NOMO-1 treated with dmso at 0.1 percent for 144 hours (cell line): Measurements from ENCODE around the gene ASPSCR1.
"Not testable (repeated sequence)": the region's sequence is repeated elsewhere in the genome, so short reads cannot be mapped to it uniquely, and the experiment has no call there.

Source experiments
- DNase-seq: peaks from one replicate; lab custom pipeline; 2025; ENCODE audit not compliant: unreplicated experiment; lab: John Stamatoyannopoulos, UW

Gene ASPSCR1

DNA sequence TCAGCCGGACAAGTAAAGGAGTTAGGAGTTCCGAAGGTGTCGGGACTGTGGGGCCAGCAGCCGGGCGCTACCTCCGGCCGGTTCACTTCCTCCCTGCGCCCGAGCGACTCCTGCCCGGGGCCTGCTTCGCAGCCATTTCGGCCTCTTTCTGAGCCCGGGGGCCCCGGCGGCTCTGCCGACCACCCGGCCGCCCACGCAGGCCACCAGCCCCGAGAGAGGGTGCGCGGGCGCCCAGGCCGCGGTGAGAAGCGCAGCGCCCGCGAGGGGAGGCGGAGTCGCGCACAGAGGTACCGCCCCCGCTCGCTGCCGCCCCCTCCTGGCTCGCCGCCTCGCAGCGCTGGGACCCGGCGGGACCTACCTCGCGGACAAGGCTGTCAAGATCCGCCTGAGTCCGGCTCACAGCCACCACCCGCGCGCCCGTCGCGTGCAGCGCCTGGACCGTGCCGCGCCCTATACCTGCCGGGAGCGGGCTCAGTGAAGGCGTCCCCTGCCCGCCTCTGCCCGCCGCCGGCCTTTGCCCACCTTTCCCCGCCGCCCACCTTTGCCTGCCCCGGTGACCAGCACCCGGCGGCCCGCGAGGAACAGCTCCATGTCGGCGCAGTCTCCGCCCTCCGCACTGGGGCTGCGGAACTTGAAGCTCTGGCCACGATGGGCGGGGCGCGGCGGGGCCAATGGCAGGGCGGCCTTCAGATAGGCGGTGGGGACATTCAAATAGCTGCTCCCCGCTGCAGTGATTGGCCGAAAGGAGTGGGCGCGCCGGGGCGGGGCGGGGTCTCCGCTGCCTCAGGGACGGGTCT is 59.9 kb downstream of the ASPSCR1 start, which contains the start of gene DCXR:
Gene DCXR, minus strand, starts transcription at position 606 of the 797 bp plus-strand sequence. Its CDS starts 15 bp downstream, at position 591.
- peak; percentile 93 for DNase-seq

- DNase-seq = no peak
Observed at GRCh38 chr17:82037889-82038195, 60.4 kb downstream of the ASPSCR1 start.

DNA sequence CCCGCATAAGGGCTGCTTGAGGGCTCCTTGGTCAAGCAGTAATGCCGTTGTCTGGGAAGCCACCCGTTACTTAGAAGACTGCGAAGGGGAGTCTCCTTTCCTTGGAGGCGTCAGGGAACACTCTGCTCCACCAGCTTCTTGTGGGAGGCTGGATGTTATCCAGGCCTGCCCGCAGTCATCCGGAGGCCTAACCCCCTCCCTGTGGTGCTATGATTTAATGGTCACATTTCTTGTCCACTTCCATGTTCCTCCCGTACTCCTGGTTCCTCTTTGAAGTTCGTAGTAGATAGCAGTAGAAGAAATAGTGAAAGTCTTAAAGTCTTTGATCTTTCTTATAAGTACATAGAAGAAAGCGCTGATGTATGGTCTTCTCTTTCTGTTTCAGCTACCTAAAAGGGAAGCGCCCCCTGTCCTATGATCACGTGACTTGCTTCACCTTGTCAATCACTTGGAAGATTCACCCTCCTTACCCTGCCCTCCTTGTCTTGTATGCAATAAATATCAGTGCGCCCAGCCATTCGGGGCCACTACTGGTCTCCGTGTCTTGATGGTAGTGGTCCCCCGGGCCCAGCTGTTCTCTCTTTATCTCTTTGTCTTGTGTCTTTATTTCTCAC is 61.5 kb downstream of the ASPSCR1 start:
- DNase-seq = not testable (repeated sequence)

DNA sequence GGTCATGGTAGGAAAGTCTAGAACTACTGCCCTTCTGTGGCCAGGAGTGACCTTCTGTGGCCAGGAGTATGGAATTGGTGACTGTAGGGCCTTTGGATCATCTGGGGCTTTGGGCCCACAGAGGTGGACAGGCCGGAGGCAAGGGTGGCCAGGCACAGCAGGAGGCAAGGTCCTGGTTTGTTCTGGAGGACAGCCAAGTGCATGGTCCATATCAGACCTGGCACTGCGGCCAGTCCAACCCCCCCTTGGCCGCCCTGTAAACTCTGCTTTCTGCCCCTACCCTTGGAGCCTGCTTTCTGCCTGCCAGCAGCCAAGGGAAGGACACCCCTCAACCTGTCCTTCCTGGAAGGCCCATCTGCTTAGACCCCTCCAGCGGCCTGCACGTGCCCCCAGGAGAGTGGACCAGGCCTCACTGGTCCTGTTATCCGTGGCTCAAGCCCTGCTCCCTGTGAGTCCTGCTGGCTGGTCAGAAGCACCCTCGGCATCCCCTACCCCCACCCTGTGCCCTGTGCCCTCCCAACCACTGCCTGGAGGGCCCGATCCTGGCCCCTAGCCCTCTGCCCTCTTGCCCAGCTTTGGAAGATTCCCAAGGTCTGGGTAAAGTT is 62.4 kb downstream of the ASPSCR1 start:
- DNase-seq = no peak

DNA sequence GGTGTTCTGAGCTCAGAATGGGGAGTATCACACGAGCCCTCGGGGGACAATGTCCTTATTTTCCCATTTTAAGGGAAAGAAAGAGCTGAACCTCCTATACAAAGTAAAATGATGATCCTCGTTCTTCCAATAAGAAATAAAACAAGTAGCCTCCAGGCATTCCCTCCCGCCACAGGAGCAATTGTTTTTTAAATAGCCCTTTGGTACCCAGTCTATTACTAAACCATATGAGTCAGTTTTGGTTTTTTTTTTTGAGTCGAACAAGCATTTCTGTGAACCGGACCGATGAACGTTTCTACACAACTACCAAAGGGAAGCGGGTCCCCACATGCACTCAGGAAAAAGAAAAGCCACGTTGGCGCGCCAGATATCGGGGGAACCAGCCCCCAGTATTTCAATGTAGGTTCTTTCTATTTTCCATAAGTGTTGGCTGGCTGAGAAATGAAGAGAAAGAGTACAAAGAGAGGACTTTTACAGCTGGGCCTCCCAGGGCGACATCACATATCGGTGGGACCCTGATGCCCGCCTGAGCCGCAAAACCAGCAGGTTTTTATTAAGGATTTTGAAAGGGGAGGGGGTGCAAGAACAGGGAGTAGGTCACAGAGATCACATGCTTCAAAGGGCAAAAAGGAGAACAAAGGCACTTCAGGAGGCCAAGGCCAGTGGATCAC is 63.9 kb downstream of the ASPSCR1 start:
- no peak for DNase-seq

GRCh38 chr17:82042649-82043048 is 65.2 kb downstream of the ASPSCR1 start:
- no peak for DNase-seq

DNA sequence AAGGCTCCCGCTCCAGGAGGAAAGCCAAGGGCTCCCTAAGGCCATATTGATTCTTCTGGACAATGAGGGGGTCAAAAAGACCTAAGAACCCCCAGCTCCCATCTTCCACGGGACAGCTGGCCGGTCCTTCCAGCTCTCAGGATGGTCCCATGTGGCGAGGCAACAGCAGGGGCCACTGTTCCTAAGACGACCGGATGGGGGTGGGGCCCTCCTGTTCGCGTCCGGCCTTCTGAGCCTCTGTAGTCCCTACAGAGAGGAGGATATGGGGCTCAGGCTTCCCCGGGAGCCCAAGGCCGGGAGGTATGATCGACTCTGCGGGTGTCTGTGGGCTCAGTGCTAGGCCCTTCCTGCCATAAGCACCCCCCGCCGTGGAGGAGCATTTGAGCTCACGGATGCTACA is 66.1 kb downstream of the ASPSCR1 start:
- DNase-seq = no peak

DNA sequence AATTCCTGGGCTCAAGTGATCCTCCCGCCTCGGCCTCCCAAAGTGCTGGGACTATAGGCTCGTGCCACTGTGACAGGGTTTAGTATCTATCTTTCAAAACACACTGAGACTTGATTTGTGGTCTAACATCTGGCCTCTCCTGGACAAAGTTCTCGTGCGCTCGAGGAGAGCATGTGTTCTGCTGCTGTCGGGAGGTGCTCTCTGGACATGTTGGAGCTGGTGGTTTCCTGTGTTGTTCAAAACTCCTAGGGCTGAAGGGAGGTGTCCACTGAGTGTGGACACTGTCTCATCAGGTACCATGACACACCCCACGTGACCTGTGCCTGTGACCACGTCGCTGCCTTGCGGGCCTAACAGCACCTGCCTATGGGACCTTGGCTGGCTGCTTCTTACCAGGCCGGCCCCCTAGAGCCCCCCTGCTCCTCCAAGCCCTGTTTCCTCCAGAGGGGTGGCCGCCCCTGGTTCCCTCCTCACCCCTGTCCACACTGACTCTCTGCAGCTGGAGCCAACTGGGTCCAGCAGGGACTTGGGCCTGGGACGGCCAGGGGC is 68.6 kb downstream of the ASPSCR1 start:
- DNase-seq = no peak

DNA sequence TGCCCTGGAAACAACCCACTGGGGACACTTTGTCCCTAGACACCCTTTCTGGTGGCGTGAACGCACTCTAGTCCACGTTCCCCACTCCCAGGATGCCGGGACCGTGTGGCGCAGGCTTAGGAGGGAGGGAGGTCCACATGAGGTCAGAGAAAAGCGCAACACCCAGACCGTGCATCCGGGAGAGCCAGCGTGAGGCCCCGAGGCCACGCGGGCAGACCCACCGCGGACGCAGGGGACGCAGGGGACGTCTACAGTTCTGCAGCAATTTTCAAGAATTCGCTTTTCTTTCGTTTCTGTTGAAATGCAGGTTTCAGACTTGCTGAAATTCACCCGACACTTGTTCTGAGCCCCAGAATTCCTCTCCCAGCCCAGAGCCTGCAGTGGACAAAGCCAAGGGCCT is 69.5 kb downstream of the ASPSCR1 start:
- no peak for DNase-seq

GRCh38 chr17:82047379-82047778 is 70.0 kb downstream of the ASPSCR1 start:
- no peak for DNase-seq

DNA sequence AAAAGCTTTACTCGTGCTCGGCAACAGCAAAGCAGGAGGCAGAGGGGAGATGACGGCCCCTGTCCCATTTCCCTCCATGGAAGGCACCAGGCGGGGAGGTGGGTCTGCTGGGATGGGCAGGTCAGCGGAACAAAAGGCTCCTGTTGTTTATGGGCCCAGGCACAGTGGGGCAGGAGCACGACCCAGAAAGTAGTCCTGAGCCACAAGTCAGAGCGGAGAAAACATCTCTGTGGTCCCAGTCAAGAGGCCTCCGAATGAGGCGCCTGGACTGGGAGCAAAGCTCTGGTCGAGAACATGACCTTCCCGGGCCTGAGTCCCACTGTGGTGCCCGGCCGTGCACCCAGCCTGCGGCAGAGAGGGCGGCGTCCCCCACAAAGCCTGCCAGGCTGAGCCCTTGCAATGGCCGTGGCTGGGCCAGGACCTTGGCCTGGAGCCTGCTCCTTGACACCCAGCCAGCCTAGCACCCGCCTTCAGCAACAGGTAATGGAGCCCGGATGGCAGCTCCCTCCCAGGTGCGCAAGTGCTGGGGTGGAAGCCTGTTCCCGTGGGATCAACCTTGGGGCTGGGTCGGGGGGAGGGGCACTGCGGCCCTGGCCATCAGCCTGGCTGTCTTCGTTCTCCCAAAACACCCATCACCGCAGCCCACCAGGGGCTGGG is 70.6 kb downstream of the ASPSCR1 start:
- no peak for DNase-seq

DNA sequence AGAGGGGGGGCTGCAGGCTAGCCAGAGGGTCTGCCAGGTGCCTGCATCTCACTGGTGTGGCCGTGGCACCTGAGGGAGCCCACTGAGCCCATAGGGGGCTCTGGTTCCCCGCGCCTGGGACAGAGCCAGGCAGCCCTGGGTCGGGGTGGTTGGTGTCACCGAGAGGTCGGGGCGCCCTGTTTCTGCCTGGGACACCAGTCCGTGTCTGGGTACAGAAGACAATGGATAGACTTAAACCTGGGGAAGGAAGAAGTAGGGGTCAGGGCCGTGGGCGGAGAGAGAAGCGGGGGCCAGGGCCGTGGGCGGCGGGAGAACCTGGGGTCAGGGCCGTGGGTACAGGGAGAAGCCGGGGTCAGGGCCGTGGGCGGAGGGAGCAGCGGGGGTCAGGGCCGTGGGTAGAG is 71.1 kb downstream of the ASPSCR1 start:
- DNase-seq = no peak

GRCh38 chr17:82049106-82049505 is 71.7 kb downstream of the ASPSCR1 start:
- no peak for DNase-seq

DNA sequence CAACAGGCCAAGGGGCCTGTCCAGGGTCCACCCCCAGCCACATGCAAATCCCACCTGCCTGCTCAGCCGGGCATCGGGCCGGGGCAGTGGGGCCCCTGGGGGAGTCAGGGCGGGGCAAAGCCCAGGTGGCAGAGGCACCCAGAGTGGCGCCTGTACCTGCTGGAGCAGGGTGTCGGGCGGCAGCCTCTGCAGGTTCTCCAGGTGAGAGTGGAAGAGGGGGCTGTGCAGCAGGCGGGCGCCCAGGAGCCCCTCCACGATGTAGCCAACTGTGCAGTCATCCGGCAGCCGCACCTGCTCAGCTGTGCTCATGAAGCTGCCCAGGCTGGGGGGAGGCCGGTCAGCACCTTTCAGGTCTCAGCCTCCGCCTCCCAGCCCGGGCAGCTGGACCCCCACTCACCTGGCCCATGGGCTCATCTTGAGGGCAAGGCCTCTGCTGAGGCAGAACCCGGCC is 72.1 kb downstream of the ASPSCR1 start:
- no peak for DNase-seq

DNA sequence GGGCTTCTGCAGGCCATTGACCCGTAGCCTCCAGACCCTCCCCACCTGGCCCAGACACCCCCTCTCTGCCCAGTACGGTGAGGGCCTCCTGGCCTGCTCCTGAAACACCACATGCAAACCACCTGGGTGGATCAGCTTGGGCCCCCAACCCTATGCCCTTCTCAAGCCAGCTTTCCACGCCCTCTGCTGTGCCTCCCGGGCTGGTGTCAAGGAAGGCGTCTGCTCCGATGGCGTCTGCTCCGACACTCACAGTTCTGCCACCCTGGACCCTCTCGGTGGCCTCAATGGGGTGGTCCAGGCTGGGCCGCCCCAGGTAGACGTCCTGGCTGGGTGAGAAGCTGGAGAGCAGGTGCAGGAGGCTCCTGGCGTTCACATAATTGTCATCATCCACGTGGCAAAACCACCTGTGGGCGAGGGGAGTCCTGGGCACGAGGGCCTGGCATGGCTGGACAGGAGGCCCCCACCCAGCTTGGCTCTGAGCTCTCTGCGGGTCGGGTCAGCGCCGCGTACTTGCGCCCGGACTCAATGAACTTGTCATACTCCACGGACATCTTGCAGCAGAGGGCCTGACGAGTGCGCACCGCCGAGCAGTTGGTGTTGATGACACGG is 72.8 kb downstream of the ASPSCR1 start:
- DNase-seq = no peak

GRCh38 chr17:82050761-82051641 is 73.6 kb downstream of the ASPSCR1 start:
- no peak for DNase-seq

- no peak for DNase-seq
Observed at GRCh38 chr17:82051776-82052637, 74.6 kb downstream of the ASPSCR1 start, which contains the start of the genes GPS1 and RFNG. Gene GPS1 (plus strand): TSS chr17:82051898. CDS start chr17:82051932, 34 bp downstream. Gene RFNG (minus strand): TSS chr17:82051811. CDS start chr17:82051766, 45 bp downstream.

DNA sequence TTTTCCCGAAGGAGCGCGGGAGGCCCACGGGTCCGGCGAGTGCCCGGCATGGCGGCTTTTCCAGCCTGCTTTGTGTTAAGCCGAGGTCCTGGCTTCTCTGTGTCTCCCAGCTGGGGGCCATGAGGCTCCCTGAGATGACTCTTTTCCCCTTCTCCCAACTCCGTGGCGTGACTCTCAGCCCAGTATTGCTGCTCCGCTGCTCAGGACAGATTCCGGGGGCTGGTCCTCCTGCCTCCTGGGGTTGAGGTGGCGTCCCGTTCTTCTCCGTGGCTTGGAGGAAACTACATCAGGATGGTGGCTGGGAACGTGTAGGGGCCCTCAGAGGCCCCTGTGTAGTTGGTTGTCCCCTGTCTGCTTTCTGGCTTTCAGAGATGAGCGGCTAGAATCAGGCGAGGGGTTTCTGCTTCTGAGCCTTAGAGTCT is 75.2 kb downstream of the ASPSCR1 start:
- DNase-seq = no peak
